Measurements from ENCODE around the gene APOD. TPM values are rescaled to one million over a fixed set of nuclear protein-coding genes. Genes with fewer than 3 reads are reported as not detected.

The APOD gene
- total RNA-seq, 2 donors from 2014 or later, result 343 to 463 TPM

GRCh38 chr3:195548006-195548405 is 35.7 kb downstream of the APOD start:
- peaks cover 26% of the 10 kb centered on the region for H3K4me1 ChIP-seq
- TF ChIP-seq, protein P1, sequence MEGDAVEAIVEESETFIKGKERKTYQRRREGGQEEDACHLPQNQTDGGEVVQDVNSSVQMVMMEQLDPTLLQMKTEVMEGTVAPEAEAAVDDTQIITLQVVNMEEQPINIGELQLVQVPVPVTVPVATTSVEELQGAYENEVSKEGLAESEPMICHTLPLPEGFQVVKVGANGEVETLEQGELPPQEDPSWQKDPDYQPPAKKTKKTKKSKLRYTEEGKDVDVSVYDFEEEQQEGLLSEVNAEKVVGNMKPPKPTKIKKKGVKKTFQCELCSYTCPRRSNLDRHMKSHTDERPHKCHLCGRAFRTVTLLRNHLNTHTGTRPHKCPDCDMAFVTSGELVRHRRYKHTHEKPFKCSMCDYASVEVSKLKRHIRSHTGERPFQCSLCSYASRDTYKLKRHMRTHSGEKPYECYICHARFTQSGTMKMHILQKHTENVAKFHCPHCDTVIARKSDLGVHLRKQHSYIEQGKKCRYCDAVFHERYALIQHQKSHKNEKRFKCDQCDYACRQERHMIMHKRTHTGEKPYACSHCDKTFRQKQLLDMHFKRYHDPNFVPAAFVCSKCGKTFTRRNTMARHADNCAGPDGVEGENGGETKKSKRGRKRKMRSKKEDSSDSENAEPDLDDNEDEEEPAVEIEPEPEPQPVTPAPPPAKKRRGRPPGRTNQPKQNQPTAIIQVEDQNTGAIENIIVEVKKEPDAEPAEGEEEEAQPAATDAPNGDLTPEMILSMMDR (IDR thresholded peaks at IDR 0.05), result no peak
- TF ChIP-seq POLR2A (IDR thresholded peaks at IDR 0.05), result no peak
- H3K27ac ChIP-seq, result no peak overlapping the region
- 79 to 85% methylated on average over 8 of the region's 8 CpGs for WGBS, 2 donors
- no peaks in the 10 kb centered on the region for H3K9me3 ChIP-seq
- no peaks in the 10 kb centered on the region for H3K36me3 ChIP-seq (replicated peaks in 1 of 2; ENCODE audit: insufficient read depth in 1 of 2, low read depth in 2 of 2)
- H3K27me3 ChIP-seq, result no peaks in the 10 kb centered on the region
- H3K4me3 ChIP-seq, result no peak overlapping the region
- no peak for ATAC-seq
- intact Hi-C loops (cut with DNase I), result no loop called here
- no peak for DNase-seq

DNA sequence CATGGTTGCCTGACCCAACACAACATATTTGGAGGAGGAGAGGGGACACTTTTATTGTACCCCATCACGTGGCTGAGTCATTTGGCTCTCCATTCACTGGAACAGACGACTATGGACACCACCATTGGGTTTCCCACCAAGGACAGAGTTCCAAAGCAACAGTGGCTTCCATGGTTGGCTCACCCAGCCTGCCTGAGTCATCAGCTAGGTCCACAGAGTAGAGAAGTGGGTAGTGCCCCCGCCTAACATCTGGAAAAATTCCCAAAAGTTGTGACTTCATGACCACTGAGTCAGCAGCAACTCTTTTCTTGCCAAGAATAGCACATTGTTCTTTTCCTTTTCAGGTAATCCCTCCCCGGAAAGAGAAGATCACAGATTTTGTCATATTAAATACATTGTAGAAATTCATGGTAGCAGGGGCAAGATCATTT is 37.6 kb downstream of the APOD start:
- 18 to 24% methylated on average over 4 of the region's 4 CpGs for WGBS, 2 donors
- H3K27ac ChIP-seq, result peak overlapping the region; percentile 29 to 77 (median 51)
- ATAC-seq (peak; percentile 19), DNase-seq (peak; percentile 57 to 91 (median 72))
- no peaks in the 10 kb centered on the region for H3K36me3 ChIP-seq (replicated peaks in 1 of 2; ENCODE audit: insufficient read depth in 1 of 2, low read depth in 2 of 2)
- TF ChIP-seq POLR2A (IDR thresholded peaks at IDR 0.05), result no peak
- TF ChIP-seq, protein P1 (IDR thresholded peaks at IDR 0.05), result no peak
- intact Hi-C loops (cut with DNase I), result no loop called here
- no peak overlapping the region for H3K4me3 ChIP-seq
- no peaks in the 10 kb centered on the region for H3K27me3 ChIP-seq
- peaks cover 32% of the 10 kb centered on the region for H3K4me1 ChIP-seq
- H3K9me3 ChIP-seq, result no peaks in the 10 kb centered on the region

GRCh38 chr3:195544634-195545033 is 39.1 kb downstream of the APOD start:
- ATAC-seq, result peak; percentile 3
- H3K4me1 ChIP-seq, result peaks cover 46% of the 10 kb centered on the region
- peak; percentile 34 to 53 (median 36) for DNase-seq
- H3K27me3 ChIP-seq, result no peaks in the 10 kb centered on the region
- no peaks in the 10 kb centered on the region for H3K9me3 ChIP-seq
- H3K27ac ChIP-seq, result peak overlapping the region in 3 of 4 donors; percentile 91 to 96 (median 92)
- TF ChIP-seq POLR2A (IDR thresholded peaks at IDR 0.05), result no peak
- TF ChIP-seq, protein P1 (IDR thresholded peaks at IDR 0.05), result no peak
- H3K4me3 ChIP-seq, result no peak overlapping the region
- WGBS, 2 donors, result 59 to 75% methylated on average over 3 of the region's 3 CpGs
- intact Hi-C loops (cut with DNase I), result no loop called here
- no peaks in the 10 kb centered on the region for H3K36me3 ChIP-seq (replicated peaks in 1 of 2; ENCODE audit: insufficient read depth in 1 of 2, low read depth in 2 of 2)

GRCh38 chr3:195544230-195544536 is 39.6 kb downstream of the APOD start:
- TF ChIP-seq POLR2A (IDR thresholded peaks at IDR 0.05), result no peak
- TF ChIP-seq, protein P1 (IDR thresholded peaks at IDR 0.05), result no peak
- no peak overlapping the region for H3K4me3 ChIP-seq
- WGBS, 2 donors, result 79 to 85% methylated on average over 4 of the region's 4 CpGs
- intact Hi-C loops (cut with DNase I), result no loop called here
- ATAC-seq (no peak), DNase-seq (no peak)
- no peaks in the 10 kb centered on the region for H3K9me3 ChIP-seq
- no peaks in the 10 kb centered on the region for H3K27me3 ChIP-seq
- H3K27ac ChIP-seq, result peak overlapping the region in 3 of 4 donors; percentile 91 to 96 (median 92)
- H3K4me1 ChIP-seq, result peaks cover 46% of the 10 kb centered on the region
- no peaks in the 10 kb centered on the region for H3K36me3 ChIP-seq (replicated peaks in 1 of 2; ENCODE audit: insufficient read depth in 1 of 2, low read depth in 2 of 2)

GRCh38 chr3:195543500-195544229 is 40.1 kb downstream of the APOD start:
- WGBS, 2 donors, result 12 to 24% methylated on average over 22 to 38 of the region's 38 CpGs
- ATAC-seq, result peak; percentile 30
- no peaks in the 10 kb centered on the region for H3K27me3 ChIP-seq
- TF ChIP-seq, protein P1 (IDR thresholded peaks at IDR 0.05), result no peak
- TF ChIP-seq POLR2A (IDR thresholded peaks at IDR 0.05), result no peak
- DNase-seq, result no peak
- peaks cover 50% of the 10 kb centered on the region for H3K4me1 ChIP-seq
- H3K9me3 ChIP-seq, result no peaks in the 10 kb centered on the region
- H3K27ac ChIP-seq, result peak overlapping the region in 3 of 4 donors; percentile 91 to 96 (median 92)
- H3K4me3 ChIP-seq, result peak overlapping the region; percentile 82 to 86
- no peaks in the 10 kb centered on the region for H3K36me3 ChIP-seq (replicated peaks in 1 of 2; ENCODE audit: insufficient read depth in 1 of 2, low read depth in 2 of 2)
- intact Hi-C loops (cut with DNase I), result no loop called here
